ENCODE data around the gene EPB41L4A. TPM values are rescaled to one million over a fixed set of nuclear protein-coding genes. Genes with fewer than 3 reads are reported as not detected.

EPB41L4A gene
- total RNA-seq, 1 donor from 2014 or later, result 37.7 TPM

GRCh38 chr5:112165897-112166737, 253.0 kb downstream of the EPB41L4A start:
- Mint-ChIP-seq H3K27me3 (no peaks in the 10 kb centered on the region), H3K27ac (peak overlapping the region; percentile 93), H3K4me3 (ENCODE audit: low read depth) (no peak overlapping the region), H3K4me1 (ENCODE audit: low read depth) (peaks cover 22% of the 10 kb centered on the region), H3K36me3 (ENCODE audit: insufficient read depth) (peaks cover 35% of the 10 kb centered on the region), H3K9me3 (ENCODE audit: low read depth) (no peaks in the 10 kb centered on the region)
- no peak for DNase-seq (ENCODE audit: low spot score, unreplicated experiment)
- TF ChIP-seq CTCF (IDR thresholded peaks at IDR 0.05; ENCODE audit: unreplicated experiment), result no peak

GRCh38 chr5:112165399-112165798, 253.7 kb downstream of the EPB41L4A start:
- no peak overlapping the region for H3K4me3 Mint-ChIP-seq (ENCODE audit: low read depth)
- peaks cover 35% of the 10 kb centered on the region for H3K36me3 Mint-ChIP-seq (ENCODE audit: insufficient read depth)
- H3K27ac Mint-ChIP-seq, result no peak overlapping the region
- H3K4me1 Mint-ChIP-seq (ENCODE audit: low read depth), result peaks cover 23% of the 10 kb centered on the region
- peaks cover 2% of the 10 kb centered on the region for H3K9me3 Mint-ChIP-seq (ENCODE audit: low read depth)
- TF ChIP-seq CTCF (IDR thresholded peaks at IDR 0.05; ENCODE audit: unreplicated experiment), result no peak
- H3K27me3 Mint-ChIP-seq, result no peaks in the 10 kb centered on the region
- no peak for DNase-seq (ENCODE audit: low spot score, unreplicated experiment)

- DNase-seq (ENCODE audit: low spot score, unreplicated experiment), result no peak
- Mint-ChIP-seq H3K4me3 (ENCODE audit: low read depth) (no peak overlapping the region), H3K36me3 (ENCODE audit: insufficient read depth) (peaks cover 31% of the 10 kb centered on the region)
These were observed 255.6 kb downstream of the EPB41L4A start for GRCh38 chr5:112163435-112163834.

GRCh38 chr5:112161392-112161748, 257.7 kb downstream of the EPB41L4A start:
- H3K4me3 Mint-ChIP-seq (ENCODE audit: low read depth), result peak overlapping the region; percentile 97
- TF ChIP-seq CTCF (IDR thresholded peaks at IDR 0.05; ENCODE audit: unreplicated experiment), result no peak
- H3K9me3 Mint-ChIP-seq (ENCODE audit: low read depth), result peaks cover 4% of the 10 kb centered on the region
- peak overlapping the region; percentile 98 for H3K27ac Mint-ChIP-seq
- peaks cover 22% of the 10 kb centered on the region for H3K4me1 Mint-ChIP-seq (ENCODE audit: low read depth)
- peaks cover 24% of the 10 kb centered on the region for H3K36me3 Mint-ChIP-seq (ENCODE audit: insufficient read depth)
- no peak for DNase-seq (ENCODE audit: low spot score, unreplicated experiment)
- H3K27me3 Mint-ChIP-seq, result peaks cover 3% of the 10 kb centered on the region

More at GRCh38 chr5:112163435-112163834, 255.6 kb downstream of the EPB41L4A start:
- peaks cover 24% of the 10 kb centered on the region for H3K4me1 Mint-ChIP-seq (ENCODE audit: low read depth)
- H3K27me3 Mint-ChIP-seq, result no peaks in the 10 kb centered on the region
- TF ChIP-seq CTCF (IDR thresholded peaks at IDR 0.05; ENCODE audit: unreplicated experiment), result no peak
- H3K9me3 Mint-ChIP-seq (ENCODE audit: low read depth), result peaks cover 4% of the 10 kb centered on the region
- H3K27ac Mint-ChIP-seq, result peak overlapping the region; percentile 7

- Mint-ChIP-seq H3K27me3 (peaks cover 3% of the 10 kb centered on the region), H3K4me1 (ENCODE audit: low read depth) (peaks cover 18% of the 10 kb centered on the region), H3K4me3 (ENCODE audit: low read depth) (peak overlapping the region; percentile 97), H3K9me3 (ENCODE audit: low read depth) (peaks cover 4% of the 10 kb centered on the region), H3K36me3 (ENCODE audit: insufficient read depth) (peaks cover 20% of the 10 kb centered on the region), H3K27ac (peak overlapping the region; percentile 98)
- DNase-seq (ENCODE audit: low spot score, unreplicated experiment), result peak; percentile 89
- peak; percentile 97 for TF ChIP-seq CTCF (IDR thresholded peaks at IDR 0.05; ENCODE audit: unreplicated experiment)
These were observed 258.3 kb downstream of the EPB41L4A start for GRCh38 chr5:112160652-112161391.

Measured in progenitor cell of endocrine pancreas (in vitro differentiated cells).